Measurements from ENCODE around the gene AKAP13.

DNA sequence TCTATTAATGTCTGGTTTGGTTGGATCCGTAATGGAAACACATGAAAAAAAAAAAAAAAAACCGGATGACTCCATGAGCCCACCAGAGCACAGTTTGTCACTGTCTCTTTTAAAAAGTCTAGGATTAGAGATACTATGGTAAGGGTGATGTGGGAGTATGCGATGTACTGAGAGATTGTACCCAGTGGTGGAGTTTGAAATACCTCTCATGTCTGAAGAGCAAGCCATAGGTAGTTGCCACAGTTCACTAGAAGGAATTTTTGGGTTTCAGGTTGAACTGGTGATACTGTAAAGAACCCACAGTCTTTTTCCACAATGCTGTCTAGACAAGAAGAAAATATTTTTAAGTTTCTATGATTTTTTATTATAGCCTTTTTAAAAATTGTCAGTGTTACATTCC lies 281.5 kb downstream of the AKAP13 start:
- TF ChIP-seq POLR2A (IDR thresholded peaks at IDR 0.05), result no peak
- TF ChIP-seq, protein P1, sequence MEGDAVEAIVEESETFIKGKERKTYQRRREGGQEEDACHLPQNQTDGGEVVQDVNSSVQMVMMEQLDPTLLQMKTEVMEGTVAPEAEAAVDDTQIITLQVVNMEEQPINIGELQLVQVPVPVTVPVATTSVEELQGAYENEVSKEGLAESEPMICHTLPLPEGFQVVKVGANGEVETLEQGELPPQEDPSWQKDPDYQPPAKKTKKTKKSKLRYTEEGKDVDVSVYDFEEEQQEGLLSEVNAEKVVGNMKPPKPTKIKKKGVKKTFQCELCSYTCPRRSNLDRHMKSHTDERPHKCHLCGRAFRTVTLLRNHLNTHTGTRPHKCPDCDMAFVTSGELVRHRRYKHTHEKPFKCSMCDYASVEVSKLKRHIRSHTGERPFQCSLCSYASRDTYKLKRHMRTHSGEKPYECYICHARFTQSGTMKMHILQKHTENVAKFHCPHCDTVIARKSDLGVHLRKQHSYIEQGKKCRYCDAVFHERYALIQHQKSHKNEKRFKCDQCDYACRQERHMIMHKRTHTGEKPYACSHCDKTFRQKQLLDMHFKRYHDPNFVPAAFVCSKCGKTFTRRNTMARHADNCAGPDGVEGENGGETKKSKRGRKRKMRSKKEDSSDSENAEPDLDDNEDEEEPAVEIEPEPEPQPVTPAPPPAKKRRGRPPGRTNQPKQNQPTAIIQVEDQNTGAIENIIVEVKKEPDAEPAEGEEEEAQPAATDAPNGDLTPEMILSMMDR (IDR thresholded peaks at IDR 0.05), result no peak

All from uterus (tissue), 2 donors.